ENCODE measurements around the gene TINAG.

The TINAG gene, protein sequence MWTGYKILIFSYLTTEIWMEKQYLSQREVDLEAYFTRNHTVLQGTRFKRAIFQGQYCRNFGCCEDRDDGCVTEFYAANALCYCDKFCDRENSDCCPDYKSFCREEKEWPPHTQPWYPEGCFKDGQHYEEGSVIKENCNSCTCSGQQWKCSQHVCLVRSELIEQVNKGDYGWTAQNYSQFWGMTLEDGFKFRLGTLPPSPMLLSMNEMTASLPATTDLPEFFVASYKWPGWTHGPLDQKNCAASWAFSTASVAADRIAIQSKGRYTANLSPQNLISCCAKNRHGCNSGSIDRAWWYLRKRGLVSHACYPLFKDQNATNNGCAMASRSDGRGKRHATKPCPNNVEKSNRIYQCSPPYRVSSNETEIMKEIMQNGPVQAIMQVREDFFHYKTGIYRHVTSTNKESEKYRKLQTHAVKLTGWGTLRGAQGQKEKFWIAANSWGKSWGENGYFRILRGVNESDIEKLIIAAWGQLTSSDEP

GRCh38 chr6:54308289-54308985 lies at the start of gene TINAG:
Gene TINAG, plus strand, starts transcription at chr6:54308441. Its CDS starts 110 bp downstream, at chr6:54308551.
- DNase-seq = no peak

- DNase-seq = no peak
These were observed 48.2 kb upstream of the TINAG start for GRCh38 chr6:54260025-54260424.

GRCh38 chr6:54262499-54262898 lies 45.7 kb upstream of the TINAG start:
- DNase-seq = no peak

DNA sequence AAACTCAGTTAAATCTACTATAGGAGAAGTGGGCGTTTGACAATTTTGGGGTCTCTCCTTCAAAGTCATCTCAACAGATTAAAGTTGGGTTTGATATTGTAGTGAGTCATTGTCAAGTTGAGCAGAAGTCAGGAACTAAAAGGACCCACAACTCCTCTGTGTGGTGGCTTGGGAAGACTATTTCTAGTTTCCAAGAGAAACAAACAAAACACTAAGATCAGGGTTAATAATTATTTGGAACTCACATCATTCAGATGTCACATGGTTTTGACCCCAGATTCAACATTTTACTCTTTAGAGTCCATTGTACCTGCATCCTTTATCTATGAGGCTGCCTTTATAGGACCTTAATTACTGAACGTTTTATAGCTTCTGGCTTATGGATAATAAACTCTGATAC lies 45.3 kb upstream of the TINAG start:
- no peak for DNase-seq

DNA sequence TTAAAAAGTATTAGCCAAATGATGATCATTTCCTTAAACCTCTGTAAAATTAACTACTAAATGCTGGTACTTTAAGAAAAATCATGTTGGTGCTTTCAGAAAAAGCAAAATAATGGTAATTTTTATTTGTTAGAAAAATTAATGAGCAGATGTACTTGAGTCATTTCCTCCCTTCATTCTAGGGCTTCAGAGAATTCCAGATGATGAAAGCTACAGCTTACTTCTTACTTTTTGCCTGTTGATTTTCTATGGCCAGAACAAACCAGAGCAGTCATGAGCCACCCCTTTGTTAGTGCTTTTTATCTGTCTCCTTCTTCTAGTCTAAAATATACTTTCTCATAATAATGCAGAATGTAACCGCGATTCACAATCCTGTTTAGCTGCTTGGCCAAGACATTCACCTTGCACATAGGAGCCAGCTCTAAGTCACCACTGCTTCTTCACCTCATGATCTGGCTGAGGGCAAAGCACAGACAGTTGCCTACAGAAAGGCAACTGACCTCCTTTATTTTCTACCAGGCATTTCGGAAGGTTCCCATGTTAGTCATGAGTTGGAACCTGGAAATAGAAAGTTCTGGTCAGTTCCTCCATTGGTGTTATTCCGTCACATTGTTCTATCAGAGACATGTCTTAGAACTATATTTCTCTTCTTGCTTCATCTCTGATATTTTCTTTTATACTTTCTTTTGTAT lies 43.5 kb upstream of the TINAG start:
- no peak for DNase-seq

DNA sequence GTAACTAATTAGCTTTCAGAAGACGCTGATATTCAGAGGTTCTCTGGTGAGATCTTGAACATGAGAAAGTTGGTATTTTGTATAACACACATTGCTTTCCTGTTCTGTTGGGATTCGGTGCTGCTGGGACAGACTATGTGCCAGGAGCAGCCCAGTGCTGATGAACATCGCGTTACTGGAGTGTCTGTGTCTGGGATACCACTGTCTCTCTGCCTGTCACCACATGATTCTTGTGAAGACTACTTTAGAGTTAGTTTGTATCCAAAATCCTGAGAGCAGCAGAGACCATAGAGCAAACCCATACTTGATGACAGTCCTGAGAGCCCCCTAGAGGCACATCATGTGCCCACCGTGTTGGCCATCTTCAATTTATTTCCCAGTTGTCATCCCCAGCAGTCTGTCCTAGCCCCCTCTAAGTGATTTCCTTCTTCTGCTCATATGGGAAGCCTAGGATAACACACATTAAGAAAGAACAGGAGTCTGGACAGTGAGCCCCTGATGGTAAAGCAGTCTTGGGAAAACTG lies 41.8 kb upstream of the TINAG start:
- DNase-seq = no peak

DNA sequence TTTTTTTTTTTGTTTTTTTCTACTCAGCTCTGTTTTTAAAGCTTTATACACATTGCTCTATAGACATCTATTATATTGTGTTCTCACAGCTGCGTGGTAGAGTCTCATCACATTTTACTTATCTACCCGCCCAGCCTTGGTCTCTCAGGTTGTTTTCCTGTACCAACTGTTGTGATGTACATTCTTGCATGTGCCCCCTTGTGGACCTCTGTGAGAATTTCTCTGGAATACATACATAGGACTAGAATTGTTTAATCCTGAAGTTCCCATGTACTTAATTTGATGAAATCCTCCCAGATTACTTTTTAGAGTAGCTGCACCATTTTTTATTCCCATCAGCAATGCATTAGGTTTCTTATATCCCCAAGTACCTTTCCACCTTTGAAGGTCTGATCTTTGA lies 40.4 kb upstream of the TINAG start:
- DNase-seq = peak; percentile 6

DNA sequence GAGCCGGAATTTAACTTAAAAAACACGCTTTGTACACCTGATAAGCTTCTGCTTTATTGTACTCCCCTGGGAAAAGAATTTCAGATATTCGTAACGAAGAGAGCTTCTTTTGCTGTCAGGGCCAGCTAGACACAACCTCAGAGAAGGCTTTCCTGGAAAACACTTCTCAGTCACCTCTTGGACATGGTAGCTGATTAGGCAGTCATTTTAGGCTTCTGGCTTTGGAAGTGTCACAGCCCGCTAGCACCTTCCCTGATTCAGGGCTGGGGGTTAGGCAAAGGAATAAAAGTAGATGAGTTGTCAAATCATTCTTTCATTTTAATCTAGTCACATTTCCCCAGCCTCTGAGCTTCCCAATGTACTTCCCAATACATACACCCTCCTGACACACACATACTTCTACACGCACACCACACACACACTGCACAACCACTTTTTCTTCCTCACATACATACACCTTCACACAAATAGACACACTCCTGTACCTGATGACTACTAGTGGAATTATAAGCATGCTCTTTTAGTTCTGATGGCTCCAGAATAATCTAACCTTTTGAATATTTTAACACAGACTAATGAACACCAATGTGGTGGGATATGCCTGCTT lies 34.9 kb upstream of the TINAG start:
- DNase-seq = no peak

DNA sequence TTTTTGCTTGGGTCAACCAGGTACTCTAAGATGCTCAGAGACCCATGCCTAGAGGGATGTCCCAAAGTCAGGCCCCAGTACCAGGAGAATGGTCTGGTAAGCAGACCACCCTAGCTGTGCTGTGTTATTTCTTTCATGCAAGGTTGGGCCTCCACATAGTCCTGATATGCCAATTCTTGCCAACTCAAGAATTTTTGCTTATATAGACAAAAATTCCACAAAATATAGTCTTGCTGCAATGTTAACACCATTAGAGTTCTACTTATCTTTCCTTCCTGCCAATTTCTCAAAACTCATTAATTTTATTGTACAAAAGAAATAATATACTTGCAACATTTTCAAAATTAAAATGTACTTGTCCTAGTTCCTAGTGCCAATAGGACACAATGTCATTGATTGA lies 33.9 kb upstream of the TINAG start:
- no peak for DNase-seq

- no peak for DNase-seq
These were observed 26.1 kb upstream of the TINAG start for GRCh38 chr6:54282186-54282585.

GRCh38 chr6:54284161-54284860 lies 23.9 kb upstream of the TINAG start:
- no peak for DNase-seq

DNA sequence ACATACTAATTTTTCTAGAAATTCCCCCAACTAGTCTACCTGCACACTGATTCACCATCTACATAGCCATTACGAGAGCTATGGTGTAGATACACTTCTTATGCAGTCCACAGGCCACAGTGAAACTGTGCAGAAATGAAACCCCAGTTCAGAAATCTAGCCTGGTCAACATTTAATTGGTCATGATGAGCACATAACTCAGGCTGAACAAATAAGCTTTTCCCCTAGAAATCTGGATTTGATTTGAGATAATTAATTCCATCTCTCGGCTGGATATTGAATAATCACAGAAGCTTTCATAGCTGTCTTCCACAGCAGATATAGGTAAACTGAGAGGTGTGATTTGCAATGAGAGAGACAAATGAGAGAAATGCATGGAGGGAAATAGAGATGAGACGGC lies 22.6 kb upstream of the TINAG start:
- no peak for DNase-seq

DNA sequence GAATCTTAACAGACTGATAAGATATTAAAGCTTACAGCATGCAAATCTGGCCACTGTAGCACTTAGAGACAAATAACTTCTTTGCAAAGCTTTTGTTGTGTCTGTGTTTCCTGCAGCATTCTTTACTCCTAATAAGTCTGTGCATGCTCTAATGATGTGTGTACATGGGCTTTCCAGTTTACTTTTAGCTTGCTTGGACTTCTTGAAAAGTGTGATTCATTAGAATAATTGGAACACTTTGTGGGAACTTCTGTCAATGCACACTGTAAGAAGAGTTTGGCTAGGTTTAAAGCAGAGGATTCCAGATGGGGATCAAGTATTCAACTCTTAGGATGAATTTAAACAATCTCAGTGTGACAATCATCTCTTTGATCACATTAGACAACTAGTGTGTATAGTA lies 22.1 kb upstream of the TINAG start:
- DNase-seq = no peak

DNA sequence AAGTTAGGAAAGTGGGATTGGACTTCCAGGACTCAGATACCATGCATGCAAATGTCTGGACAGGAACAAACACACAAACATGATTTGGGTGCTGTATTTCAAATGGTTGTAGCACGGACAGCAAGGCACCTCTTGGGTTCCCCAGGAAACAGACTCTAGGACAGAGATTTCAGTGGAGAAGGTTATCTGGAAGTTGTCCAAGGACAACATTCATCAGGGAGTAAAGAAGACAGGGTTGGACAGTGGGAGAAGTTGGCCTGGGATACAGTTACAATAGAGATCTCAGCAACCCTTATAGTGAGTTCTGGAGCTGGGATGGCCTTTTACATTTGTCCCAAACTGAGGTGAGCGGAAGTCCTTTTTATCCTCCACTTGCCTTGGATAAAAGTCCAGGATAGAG lies 19.8 kb upstream of the TINAG start:
- DNase-seq = no peak

DNA sequence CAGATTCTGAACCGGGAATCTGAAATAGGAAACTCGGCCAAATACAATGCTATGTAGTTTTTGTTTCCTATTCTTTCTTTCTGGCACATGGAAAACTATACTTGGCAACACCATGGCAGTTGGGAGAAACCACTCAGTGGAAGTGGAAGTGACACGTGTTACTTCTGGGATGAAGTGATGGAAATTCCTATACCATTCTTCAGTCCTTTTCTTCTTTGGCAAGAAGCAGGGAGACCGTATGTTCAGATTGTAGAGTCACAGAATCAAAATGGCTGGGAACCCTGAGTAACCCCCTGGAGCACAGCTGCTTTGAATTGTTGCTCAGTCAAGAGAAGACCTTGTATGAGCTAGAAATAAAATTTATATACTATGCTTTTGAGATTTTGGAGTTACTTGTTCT lies 18.8 kb upstream of the TINAG start:
- no peak for DNase-seq

GRCh38 chr6:54291146-54291545 lies 17.1 kb upstream of the TINAG start:
- no peak for DNase-seq

DNA sequence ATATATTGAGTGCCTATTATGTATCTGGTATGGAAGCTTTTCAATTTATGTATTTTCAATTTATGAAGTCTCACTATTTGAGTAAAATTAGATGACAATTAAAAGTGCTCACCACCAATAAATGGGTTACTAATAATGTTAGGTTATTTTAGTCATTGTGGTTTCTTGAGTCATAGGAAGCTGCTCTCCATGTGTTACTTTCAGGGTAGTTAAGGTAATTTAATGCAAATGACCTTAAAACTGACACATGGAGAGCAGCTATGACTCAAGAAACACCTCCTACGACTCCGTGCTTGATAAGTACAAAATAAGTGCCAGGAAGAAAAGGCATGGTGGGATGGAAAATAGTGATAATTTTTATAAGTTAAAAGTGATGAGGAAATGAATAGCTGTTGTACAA lies 16.5 kb upstream of the TINAG start:
- DNase-seq = no peak

DNA sequence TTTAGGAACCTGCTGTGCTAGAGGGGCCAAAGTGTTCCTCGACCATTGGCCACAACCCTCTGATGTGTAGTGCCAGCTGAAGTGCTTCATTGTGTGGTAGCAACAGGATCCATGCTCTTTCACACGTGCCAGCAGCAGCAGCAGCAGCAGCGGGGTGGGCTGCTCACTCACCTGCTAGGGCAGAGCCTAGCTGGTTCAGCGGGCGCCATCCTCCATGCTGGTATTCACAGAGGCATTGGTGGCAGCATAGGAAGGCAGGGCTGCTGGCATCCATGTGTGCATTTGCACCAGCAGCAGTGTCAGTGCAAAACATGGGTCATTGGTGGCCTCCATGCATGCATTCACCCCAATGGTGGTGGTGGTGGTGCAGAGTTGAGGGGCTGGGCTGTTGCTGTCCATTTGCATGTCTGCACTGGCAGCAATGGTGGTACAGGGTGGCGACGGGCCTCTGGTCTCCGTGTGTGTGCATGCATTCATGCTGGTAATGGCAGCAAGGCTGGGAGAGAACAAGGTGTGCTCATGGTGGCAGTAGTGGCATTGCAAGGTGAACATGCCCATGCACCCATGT lies 13.2 kb upstream of the TINAG start:
- DNase-seq = no peak

- no peak for DNase-seq
These were observed 8.5 kb upstream of the TINAG start for GRCh38 chr6:54299542-54300269.

- no peak for DNase-seq
These were observed 6.5 kb upstream of the TINAG start for GRCh38 chr6:54301770-54302169.

DNA sequence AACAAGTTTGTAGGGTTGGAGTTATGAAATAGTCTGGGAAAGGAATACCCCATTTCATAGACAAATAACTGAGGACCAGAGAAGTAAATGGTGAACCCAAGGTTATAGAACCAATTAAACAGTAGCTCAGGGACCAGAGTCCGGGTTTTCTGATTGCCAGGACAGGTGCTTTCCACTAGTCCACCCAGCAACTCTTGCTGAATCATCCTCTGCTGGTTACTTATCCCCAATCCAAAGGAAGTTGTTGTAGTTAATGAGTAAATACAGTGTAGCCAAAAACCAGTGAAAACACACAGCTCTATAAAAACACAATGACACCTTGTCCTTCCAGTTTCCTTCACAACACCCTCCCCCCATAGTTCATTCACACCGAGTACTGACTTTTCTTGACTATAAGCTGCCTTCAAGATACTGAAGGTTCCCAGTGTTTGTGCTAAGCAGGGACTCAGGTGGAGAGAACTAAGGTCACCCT lies 766 bp upstream of the TINAG start:
- DNase-seq = no peak
